K562 (cell line): ENCODE data around the gene PPP1CC. TPM values are rescaled to one million over a fixed set of nuclear protein-coding genes. Genes with fewer than 3 reads are reported as not detected.
A peak's percentile ranks its signal among the peaks of the same experiment; 100 is the strongest.

Source experiments
- BMI1 ChIP-seq: fragments of 150-350 bp; IDR thresholded peaks from 2 replicates; pipeline ENCODE4 v1.6.1; 2014; ENCODE audit warnings: low read length
- CHD7 ChIP-seq: fragments of 200-600 bp; sonication (generic); IDR thresholded peaks from one replicate; pipeline ENCODE4 v1.6.1; 2012; ENCODE audit warnings: mild to moderate bottlenecking, low read depth, low read length, inconsistent platforms
- FOXP1 ChIP-seq: sonication (generic); formaldehyde crosslinking; IDR thresholded peaks from 2 replicates; pipeline ENCODE4 v1.8.0; 2022; ENCODE audit warnings: mild to moderate bottlenecking, missing genetic modification reagents
- GATAD2A ChIP-seq: fragments of 450-650 bp; IDR thresholded peaks from 2 replicates; pipeline ENCODE4 v1.6.1; 2017
- HNRNPLL ChIP-seq: fragments of 200-400 bp; formaldehyde crosslinking; IDR thresholded peaks from 2 replicates; pipeline ENCODE4 v1.6.1; 2017; ENCODE audit warnings: low read length, low read depth, mild to moderate bottlenecking; ENCODE audit not compliant: poor library complexity, severe bottlenecking
- MAFF ChIP-seq: IDR thresholded peaks from 2 replicates; pipeline ENCODE4 v1.6.1; 2012; ENCODE audit warnings: low read length, improper control_type of control experiment
- TGIF2 ChIP-seq: sonication (generic); formaldehyde crosslinking; IDR thresholded peaks from 2 replicates; pipeline ENCODE4 v1.8.1; 2022; ENCODE audit warnings: mild to moderate bottlenecking, missing genetic modification reagents, moderate library complexity
- U2AF2 ChIP-seq: fragments of 200-400 bp; formaldehyde crosslinking; optimal IDR thresholded peaks from 2 replicates; pipeline ENCODE3; 2017; ENCODE audit warnings: low read depth, mild to moderate bottlenecking, low read length
- ZNF224 ChIP-seq: sonication (generic); formaldehyde crosslinking; IDR thresholded peaks from 2 replicates; pipeline ENCODE4 v1.8.0; 2022; ENCODE audit warnings: mild to moderate bottlenecking, missing genetic modification reagents
- ZNF584 ChIP-seq: fragments of 200-800 bp; sonication (Bioruptor generic); IDR thresholded peaks from 2 replicates; pipeline ENCODE4 v1.6.1; 2016; ENCODE audit warnings: low read depth, mild to moderate bottlenecking, missing genetic modification characterization, missing compliant biosample characterization
- ZNF830 ChIP-seq: fragments of 250-450 bp; sonication (Bioruptor Pico); IDR thresholded peaks from 2 replicates; pipeline ENCODE4 v1.5.0; 2021; ENCODE audit warnings: mild to moderate bottlenecking
- ZSCAN29 ChIP-seq: fragments of 450-650 bp; IDR thresholded peaks from 2 replicates; pipeline ENCODE4 v1.6.1; 2017
- ZZZ3 ChIP-seq: fragments of 450-650 bp; IDR thresholded peaks from 2 replicates; pipeline ENCODE4 v1.6.1; 2016; ENCODE audit warnings: antibody characterized with exemption, mild to moderate bottlenecking, moderate library complexity
- polyA plus RNA-seq, 8 experiments: library from polyadenylated mRNA; depleted of rRNA in 4 of 8; stranded (reverse) in 5 of 8; unstranded in 3 of 8; fragments of >200 nt; fragmentation: Nextera tagmentation in 2 of 8; fragmentation: Illumina TruSeq in 1 of 8; extraction: Ambion mirVana in 2 of 8; extraction: Trizol in 1 of 8; gene quantifications; 2 replicates each; pipeline versions ENCODE4 v1.2.1 to v1.2.3, GENCODE V29; 2011 to 2014; ENCODE audit warnings: inconsistent platforms in 1 of 8, missing spikeins in 1 of 8
- total RNA-seq, 7 experiments: library from RNA; depleted of rRNA in 6 of 7; stranded (reverse); fragments of >200 nt in 6 of 7; fragmentation: Illumina TruSeq in 2 of 7; extraction: Trizol in 2 of 7; gene quantifications; 2 replicates each; pipeline versions ENCODE4 v1.2.1 to v1.2.3, GENCODE V29; 2011 to 2021; ENCODE audit warnings: low replicate concordance in 1 of 7
- TF ChIP-seq, protein P1 (sequence below): fragments of 450-650 bp; formaldehyde crosslinking; IDR thresholded peaks from 2 replicates; pipeline ENCODE4 v1.4.0; 2020; ENCODE audit warnings: mild to moderate bottlenecking, mixed read lengths
- TF ChIP-seq, protein P2 (sequence below): sonication (generic); IDR thresholded peaks from 2 replicates; pipeline ENCODE4 v1.6.1; 2016

The PPP1CC gene
- total and polyA plus RNA-seq, 9 of the 15 experiments (the other 6 are each of a cell fraction or from before 2014, with no cell fraction given): 67.4 to 286 (median 195) TPM

- no peak for TF ChIP-seq ZZZ3
- peak; percentile 55 for TF ChIP-seq HNRNPLL
- TF ChIP-seq ZNF584 (CRISPR knock-in tag): no peak
- TF ChIP-seq U2AF2: no peak
- TF ChIP-seq BMI1: no peak
- TF ChIP-seq, protein P1, sequence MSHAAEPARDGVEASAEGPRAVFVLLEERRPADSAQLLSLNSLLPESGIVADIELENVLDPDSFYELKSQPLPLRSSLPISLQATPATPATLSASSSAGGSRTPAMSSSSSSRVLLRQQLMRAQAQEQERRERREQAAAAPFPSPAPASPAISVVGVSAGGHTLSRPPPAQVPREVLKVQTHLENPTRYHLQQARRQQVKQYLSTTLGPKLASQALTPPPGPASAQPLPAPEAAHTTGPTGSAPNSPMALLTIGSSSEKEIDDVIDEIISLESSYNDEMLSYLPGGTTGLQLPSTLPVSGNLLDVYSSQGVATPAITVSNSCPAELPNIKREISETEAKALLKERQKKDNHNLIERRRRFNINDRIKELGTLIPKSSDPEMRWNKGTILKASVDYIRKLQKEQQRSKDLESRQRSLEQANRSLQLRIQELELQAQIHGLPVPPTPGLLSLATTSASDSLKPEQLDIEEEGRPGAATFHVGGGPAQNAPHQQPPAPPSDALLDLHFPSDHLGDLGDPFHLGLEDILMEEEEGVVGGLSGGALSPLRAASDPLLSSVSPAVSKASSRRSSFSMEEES (CRISPR knock-in tag): peak; percentile 96
- TF ChIP-seq TGIF2 (CRISPR knock-in tag): no peak
- no peak for TF ChIP-seq ZNF830 (CRISPR knock-in tag)
- peak; percentile 72 for TF ChIP-seq MAFF
- no peak for TF ChIP-seq CHD7
- TF ChIP-seq GATAD2A: peak; percentile 64; the same call in 1 of the 2 replicates
- no peak for TF ChIP-seq ZSCAN29
- TF ChIP-seq, protein P2, sequence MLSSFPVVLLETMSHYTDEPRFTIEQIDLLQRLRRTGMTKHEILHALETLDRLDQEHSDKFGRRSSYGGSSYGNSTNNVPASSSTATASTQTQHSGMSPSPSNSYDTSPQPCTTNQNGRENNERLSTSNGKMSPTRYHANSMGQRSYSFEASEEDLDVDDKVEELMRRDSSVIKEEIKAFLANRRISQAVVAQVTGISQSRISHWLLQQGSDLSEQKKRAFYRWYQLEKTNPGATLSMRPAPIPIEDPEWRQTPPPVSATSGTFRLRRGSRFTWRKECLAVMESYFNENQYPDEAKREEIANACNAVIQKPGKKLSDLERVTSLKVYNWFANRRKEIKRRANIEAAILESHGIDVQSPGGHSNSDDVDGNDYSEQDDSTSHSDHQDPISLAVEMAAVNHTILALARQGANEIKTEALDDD: peak; percentile 46
- 0 out of 2 replicates have a peak, but pooled peaks have one; percentile 53 for TF ChIP-seq FOXP1 (CRISPR knock-in tag)
- no peak for TF ChIP-seq ZNF224 (CRISPR knock-in tag)
Observed at GRCh38 chr12:110698171-110698902, 44.4 kb downstream of the PPP1CC start (continued).
